Heart right ventricle (tissue), 16 donors: Measurements from ENCODE around the gene GALNS. TPM values are rescaled to one million over a fixed set of nuclear protein-coding genes. Genes with fewer than 3 reads are reported as not detected.

Source experiments
- ATAC-seq, 8 donors: fragments of 200-7000 bp; cut with Tn5 transposase; one replicate each; pipeline ENCODE4 v1.9.1; 2020; ENCODE audit warnings: mild to moderate bottlenecking in 8 of 8, moderate library complexity in 8 of 8, moderate number of reproducible peaks in 1 of 8
- DNase-seq, 2 donors: peaks; one replicate each; pipeline ENCODE4 v3.0.0-alpha.2; 2020
- H3K27ac ChIP-seq, 10 donors: fragments of 200-600 bp; sonication (generic) in 2 of 10; one replicate each; pipeline versions ENCODE4 v1.5.0 to v1.8.0; 2020 to 2022; ENCODE audit warnings: mild to moderate bottlenecking in 3 of 10
- H3K27me3 ChIP-seq, 7 donors: fragments of 200-600 bp; one replicate each; pipeline ENCODE4 v1.8.0; 2021 to 2022; ENCODE audit warnings: mild to moderate bottlenecking in 2 of 7
- H3K36me3 ChIP-seq, 9 donors: fragments of 200-600 bp; sonication (generic) in 1 of 9; one replicate each; pipeline versions ENCODE4 v1.5.0 to v1.8.0; 2020 to 2022; ENCODE audit warnings: mild to moderate bottlenecking in 2 of 9
- H3K4me1 ChIP-seq, 9 donors: fragments of 200-600 bp; sonication (generic) in 1 of 9; one replicate each; pipeline versions ENCODE4 v1.5.0 to v1.8.0; 2020 to 2022; ENCODE audit warnings: mild to moderate bottlenecking in 4 of 9
- H3K4me3 ChIP-seq, 10 donors: fragments of 200-600 bp; sonication (generic) in 2 of 10; one replicate each; pipeline versions ENCODE4 v1.5.0 to v1.8.0; 2020 to 2022; ENCODE audit warnings: mild to moderate bottlenecking in 7 of 10, moderate library complexity in 2 of 10
- H3K9me3 ChIP-seq, 11 donors: fragments of 200-600 bp in 10 of 11; sonication (generic) in 2 of 11; one replicate each; pipeline versions ENCODE4 v1.5.0 to v1.8.0; 2013 to 2022; ENCODE audit warnings: mild to moderate bottlenecking in 2 of 11, control low read depth in 1 of 11, moderate library complexity in 1 of 11
- CTCF ChIP-seq, 9 donors: fragments of 200-600 bp; sonication (generic) in 2 of 9; IDR thresholded peaks; one replicate each; pipeline versions ENCODE4 v1.5.0 to v1.8.0; 2021 to 2022; ENCODE audit warnings: antibody characterized with exemption in 9 of 9, mild to moderate bottlenecking in 5 of 9, moderate library complexity in 1 of 9
- WGBS, 2 donors: extraction: QIAGEN DNeasy Blood & Tissue Kit; methylation state at CpG; one replicate each; pipeline ENCODE4 v1.1.7; 2013; ENCODE audit warnings: inconsistent platforms in 1 of 2; 5-methylcytosine and 5-hydroxymethylcytosine counted together
- intact Hi-C, 10 donors: fragments of 100-400 bp; cut with DNase I; formaldehyde crosslinking; loops; one replicate each; pipeline versions ENCODE4 v1.11.1 to v1.14.2; 2022
- polyA plus RNA-seq, 2 donors: library from polyadenylated mRNA; stranded (reverse); fragments of 200-250 nt; gene quantifications; one replicate each; pipeline ENCODE4 v1.2.3, GENCODE V29; 2013
- total RNA-seq, 10 donors: library from RNA; stranded (reverse); fragmentation: NEBNext Ultra II Directional in 3 of 10; extraction: Animal tissue kit (Norgen Biotek cat#: 25700) in 3 of 10; gene quantifications; one replicate each; pipeline versions ENCODE4 v1.2.1 to v1.2.4, GENCODE V29; 2021 to 2023
- donor health status: Arrhythmogenic right ventricular cardiomyopathy.
- donor health status: ischemic (EF 13 %, LVEDD 7.1; RV severe dilation, severe dysfunction).
- donor health status: healthy with polysubstance abuse.
- donor health status: DM: no; HTN: yes; CAD: no.
- donor health status: DM: no; HTN: no; CAD: no.
- donor health status: ischemic (EF 25% LVEDD 6.9; RV normal size, moderate dysfunction).
- donor health status: ischemic (EF 25% LVEDD 5.7; RV mildly dilated, moderate dysfunction).
- donor health status: healthy.
- donor health status: DM: yes; HTN: yes; CAD: no.
- donor health status: Ischemic cardiomyopathy.
- donor health status: ischemic (EF 35%, LVEDD 5.7; RV mildly dilated, moderate dysfunction).
- donor health status: nonischemic (EF 11% LVEDD 7.7; RV severe dilation, severe dysfunction).
- donor health status: DM: yes; HTN: yes; CAD: no.
- donor health status: PGD.
- donor health status: ischemic (EF 29% LVEDD 5.4; RV normal size, mild dysfunction).
- donor health status: nonischemic (EF 23%, LVEDD 6.1; RV moderate dilation, normal function).

GALNS gene
- total and polyA plus RNA-seq, 12 donors: 11.5 to 18.7 (median 13.8) TPM

GRCh38 chr16:88855736-88856121, 1.0 kb downstream of the GALNS start:
- Histone ChIP-seq H3K4me3 (peak overlapping the region in 9 of 10 donors; percentile 71 to 97 (median 92)), H3K9me3 (no peaks in the 10 kb centered on the region), H3K27me3 (no peaks in the 10 kb centered on the region), H3K36me3 (peaks cover 0 to 48% (median 10%) of the 10 kb centered on the region in 9 donors), H3K4me1 (peaks cover 10 to 50% (median 22%) of the 10 kb centered on the region in 9 donors), H3K27ac (peak overlapping the region in 5 of 10 donors; percentile 70 to 88 (median 73))
- 87 to 90% methylated on average over 13 of the region's 13 CpGs for WGBS, 2 donors
- DNase-seq: no peak
- peak in 1 of 8 donors; percentile 1 for ATAC-seq
- intact Hi-C loops: loop anchor here in 5 of 10 donors (2.0 to 5.0 kb wide), 4 partner anchors 38 to 67 kb away; partner anchors contain the start of gene APRT (in 4 of the 5)
- TF ChIP-seq CTCF (IDR thresholded peaks at IDR 0.05): no peak

GRCh38 chr16:88855176-88855575, 1.6 kb downstream of the GALNS start:
- Histone ChIP-seq H3K27ac (peak overlapping the region in 1 of 10 donors; percentile 88), H3K4me1 (peaks cover 10 to 50% (median 22%) of the 10 kb centered on the region in 9 donors), H3K27me3 (no peaks in the 10 kb centered on the region)

GRCh38 chr16:88854306-88855111, 2.2 kb downstream of the GALNS start:
- Histone ChIP-seq H3K9me3 (no peaks in the 10 kb centered on the region), H3K27me3 (no peaks in the 10 kb centered on the region), H3K4me1 (peaks cover 10 to 50% (median 22%) of the 10 kb centered on the region in 9 donors), H3K36me3 (peaks cover 0 to 48% (median 0%) of the 10 kb centered on the region in 9 donors), H3K4me3 (no peak overlapping the region), H3K27ac (peak overlapping the region in 1 of 10 donors; percentile 88)
- 78 to 81% methylated on average over 20 of the region's 20 CpGs for WGBS, 2 donors
- intact Hi-C loops: loop anchor here in 5 of 10 donors (2.0 to 5.0 kb wide), 3 partner anchors 37 to 68 kb away; partner anchors contain the start of gene APRT (in 3 of the 5)
- ATAC-seq (no peak), DNase-seq (no peak)
- no peak for TF ChIP-seq CTCF (IDR thresholded peaks at IDR 0.05)

More at GRCh38 chr16:88855176-88855575, 1.6 kb downstream of the GALNS start:
- WGBS, 2 donors: 90% methylated on average over 8 of the region's 8 CpGs
- H3K9me3 ChIP-seq: no peaks in the 10 kb centered on the region
- DNase-seq: no peak
- peak overlapping the region in 1 of 10 donors; percentile 97 for H3K4me3 ChIP-seq
- peaks cover 0 to 48% (median 5%) of the 10 kb centered on the region in 9 donors for H3K36me3 ChIP-seq
- intact Hi-C loops: loop anchor here in 4 of 10 donors (2.0 to 5.0 kb wide), 3 partner anchors 38 to 68 kb away; partner anchors contain the start of gene APRT (in 3 of the 4)
- no peak for ATAC-seq
- TF ChIP-seq CTCF (IDR thresholded peaks at IDR 0.05): no peak

- Histone ChIP-seq H3K4me1 (peaks cover 10 to 48% (median 22%) of the 10 kb centered on the region in 9 donors), H3K27me3 (no peaks in the 10 kb centered on the region), H3K9me3 (no peaks in the 10 kb centered on the region), H3K27ac (peak overlapping the region in 1 of 10 donors; percentile 31), H3K36me3 (peaks cover 0 to 41% (median 0%) of the 10 kb centered on the region in 9 donors), H3K4me3 (no peak overlapping the region)
- DNase-seq: no peak
- ATAC-seq: no peak
- intact Hi-C loops: loop anchor here in 1 of 10 donors (5.0 kb wide), 1 partner anchor 36 kb away; no protein-coding TSS in a partner anchor
- TF ChIP-seq CTCF (IDR thresholded peaks at IDR 0.05): no peak
- 83 to 85% methylated on average over 17 of the region's 17 CpGs for WGBS, 2 donors
Measured at GRCh38 chr16:88853325-88853941, 3.3 kb downstream of the GALNS start.
